Fibroblast of mammary gland (primary cell): ENCODE results near the gene PIP4K2B.
A peak's percentile ranks its signal among the peaks of the same experiment; 100 is the strongest.

Experiments used
- DNase-seq: peaks from one replicate; pipeline ENCODE4 v3.0.0-alpha.2; 2010; ENCODE audit warnings: low read depth
- H3K4me3 ChIP-seq: 2 replicates; pipeline ENCODE4 v1.5.1; 2011; ENCODE audit warnings: low read depth, mild to moderate bottlenecking, low read length, moderate library complexity; ENCODE audit not compliant: control insufficient read depth
- TF ChIP-seq, protein P1 (sequence below): conservative IDR thresholded peaks from 2 replicates; pipeline ENCODE4 v1.5.1; 2011; ENCODE audit warnings: low read depth, low read length, inconsistent platforms; ENCODE audit not compliant: control insufficient read depth, insufficient read depth

The PIP4K2B gene

DNA sequence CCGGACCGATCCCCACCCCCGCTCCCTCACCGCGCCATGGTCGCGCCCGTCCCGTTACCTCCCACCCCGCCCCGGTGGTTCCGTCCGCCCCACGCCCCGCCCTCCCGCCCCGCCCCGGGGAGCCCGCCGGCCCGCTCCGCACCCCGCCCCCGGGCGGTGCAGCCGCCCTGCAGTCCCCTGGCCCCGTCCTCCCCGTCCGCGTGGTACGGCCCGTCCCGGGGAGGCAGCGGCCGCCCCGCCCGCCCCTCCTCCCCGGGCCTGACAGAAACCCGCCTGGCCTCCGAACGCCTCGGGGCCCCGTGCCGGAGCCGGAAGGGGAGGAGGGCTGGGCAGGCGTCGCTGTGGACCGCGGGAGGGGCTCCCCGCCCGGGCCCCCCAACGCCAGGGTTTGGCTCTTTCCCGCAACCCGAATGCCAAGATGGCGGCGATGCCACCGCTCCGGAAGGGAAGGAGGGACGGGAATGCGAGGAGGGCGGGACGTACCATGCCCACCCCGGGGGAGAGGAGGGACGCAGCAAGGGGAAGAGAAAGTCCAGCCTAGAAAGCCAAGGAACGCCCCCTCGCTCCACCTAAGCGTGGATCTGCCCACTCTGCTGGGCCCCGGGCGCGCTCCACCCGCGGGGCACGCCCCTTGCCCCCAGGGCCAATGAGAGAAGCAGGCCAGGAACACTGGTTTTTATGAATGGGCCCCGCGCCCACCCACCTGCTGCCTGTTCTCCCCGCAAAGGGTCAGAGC, at the start of gene PIP4K2B:
Gene PIP4K2B, minus strand, starts transcription at position 56 of the 736 bp plus-strand sequence. CDS start 132 bp downstream, outside the sequence.
- TF ChIP-seq, protein P1, sequence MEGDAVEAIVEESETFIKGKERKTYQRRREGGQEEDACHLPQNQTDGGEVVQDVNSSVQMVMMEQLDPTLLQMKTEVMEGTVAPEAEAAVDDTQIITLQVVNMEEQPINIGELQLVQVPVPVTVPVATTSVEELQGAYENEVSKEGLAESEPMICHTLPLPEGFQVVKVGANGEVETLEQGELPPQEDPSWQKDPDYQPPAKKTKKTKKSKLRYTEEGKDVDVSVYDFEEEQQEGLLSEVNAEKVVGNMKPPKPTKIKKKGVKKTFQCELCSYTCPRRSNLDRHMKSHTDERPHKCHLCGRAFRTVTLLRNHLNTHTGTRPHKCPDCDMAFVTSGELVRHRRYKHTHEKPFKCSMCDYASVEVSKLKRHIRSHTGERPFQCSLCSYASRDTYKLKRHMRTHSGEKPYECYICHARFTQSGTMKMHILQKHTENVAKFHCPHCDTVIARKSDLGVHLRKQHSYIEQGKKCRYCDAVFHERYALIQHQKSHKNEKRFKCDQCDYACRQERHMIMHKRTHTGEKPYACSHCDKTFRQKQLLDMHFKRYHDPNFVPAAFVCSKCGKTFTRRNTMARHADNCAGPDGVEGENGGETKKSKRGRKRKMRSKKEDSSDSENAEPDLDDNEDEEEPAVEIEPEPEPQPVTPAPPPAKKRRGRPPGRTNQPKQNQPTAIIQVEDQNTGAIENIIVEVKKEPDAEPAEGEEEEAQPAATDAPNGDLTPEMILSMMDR = no peak
- H3K4me3 ChIP-seq = peak within 1 kb of the TSS; percentile 77
- peak; percentile 97 for DNase-seq

DNA sequence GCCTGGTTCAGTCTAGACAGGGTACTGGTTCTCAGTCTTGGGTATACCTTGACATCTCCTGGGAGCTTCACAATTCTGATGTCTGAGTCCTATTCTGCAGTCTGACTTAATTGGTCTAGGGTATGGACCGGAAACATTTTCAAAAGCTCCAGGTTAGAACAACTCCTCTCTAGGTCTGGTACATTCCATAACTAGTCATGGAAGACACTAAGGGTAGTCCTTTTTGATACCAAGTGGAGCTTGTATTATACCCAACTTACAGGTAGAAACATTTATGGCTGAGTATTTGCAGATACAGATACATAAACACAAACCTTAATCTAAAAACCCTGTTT, 49.2 kb upstream of the PIP4K2B start:
- TF ChIP-seq, protein P1 = no peak
- DNase-seq = no peak
- H3K4me3 ChIP-seq = no peak overlapping the region

DNA sequence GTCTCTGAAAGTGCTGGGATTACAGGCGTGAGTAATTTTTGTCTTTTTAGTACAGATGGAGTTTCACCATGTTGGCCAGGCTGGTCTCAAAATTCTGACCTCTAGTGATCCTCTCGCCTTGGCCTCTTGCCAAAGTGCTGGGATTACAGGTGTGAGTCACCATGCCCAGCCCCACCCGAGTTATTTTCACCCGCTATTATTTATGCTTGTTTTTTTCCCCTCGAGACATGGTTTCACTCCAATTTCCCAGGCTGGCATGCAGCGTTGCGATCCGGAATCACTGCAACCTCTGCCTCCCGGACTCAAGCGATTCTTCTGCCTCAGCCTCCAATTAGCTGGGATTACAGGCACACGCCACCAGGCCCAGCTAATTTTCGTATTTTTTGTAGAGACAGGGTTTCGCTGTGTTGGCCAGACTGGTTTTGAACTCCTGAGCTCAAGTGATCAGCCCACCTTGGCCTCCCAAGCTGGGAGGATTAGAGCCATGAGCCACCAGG, 45.0 kb upstream of the PIP4K2B start:
- TF ChIP-seq, protein P1 = no peak
- DNase-seq = peak; percentile 57
- H3K4me3 ChIP-seq = no peak overlapping the region

GRCh38 chr17:38825762-38826247, 26.4 kb upstream of the PIP4K2B start:
- DNase-seq = no peak
- TF ChIP-seq, protein P1 = no peak
- no peak overlapping the region for H3K4me3 ChIP-seq

DNA sequence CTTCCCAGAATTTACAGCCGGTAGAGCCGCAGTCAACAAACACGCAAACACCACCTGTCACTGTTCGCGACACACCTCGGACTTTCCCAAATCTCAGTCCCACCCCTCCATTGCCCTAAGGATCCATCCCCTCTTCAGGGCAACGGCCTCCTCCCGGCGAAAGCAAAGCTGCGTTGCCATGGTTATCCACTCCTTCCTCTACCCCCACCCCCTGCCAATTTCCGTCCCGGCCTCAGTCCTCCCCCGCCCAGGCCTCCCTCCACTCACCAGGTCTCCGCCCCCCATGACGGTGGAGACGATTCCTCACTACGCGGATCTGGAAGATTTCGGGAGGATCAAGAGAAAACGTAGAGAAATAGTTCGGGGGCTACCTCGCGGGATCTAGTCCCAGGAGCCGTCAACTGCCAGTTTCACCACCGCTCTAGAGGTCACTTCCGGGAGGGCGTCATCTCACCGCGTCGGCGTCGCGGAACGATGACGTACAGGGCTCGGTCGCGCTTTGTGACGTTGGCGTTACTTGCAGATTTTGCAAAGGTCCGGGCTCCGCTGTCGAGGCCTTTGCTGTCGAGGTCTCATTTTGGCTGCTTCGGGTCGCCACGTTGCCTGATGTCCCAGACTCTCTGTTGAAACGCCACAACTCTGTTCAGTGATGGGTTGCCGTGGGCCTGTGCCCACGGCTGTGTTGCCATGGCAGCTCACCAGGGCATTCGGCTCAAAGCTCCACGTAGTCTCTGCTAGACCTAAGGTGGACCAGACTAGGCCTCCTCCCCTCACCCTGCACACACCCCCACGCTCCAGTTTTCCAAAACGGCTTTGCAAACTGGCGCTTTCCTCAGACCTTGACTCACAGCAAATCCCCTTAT, 25.8 kb upstream of the PIP4K2B start, which contains the start of gene CWC25:
Gene CWC25, minus strand, starts transcription at position 423 of the 863 bp plus-strand sequence. Its CDS starts 138 bp downstream, at position 285.
- peak; percentile 95 for DNase-seq
- TF ChIP-seq, protein P1 = no peak
- peak within 1 kb of the TSS; percentile 99 for H3K4me3 ChIP-seq

- no peak overlapping the region for H3K4me3 ChIP-seq
- TF ChIP-seq, protein P1 = peak; percentile 48
- DNase-seq = peak; percentile 70
Measured at GRCh38 chr17:38815576-38816193, 16.3 kb upstream of the PIP4K2B start.
